TTC549 (cell line): ENCODE data around the gene NDUFB7.

Experiments
- FAIRE-seq: peaks from 2 replicates; lab custom pipeline; 2012; peaks lifted over from hg19 to GRCh38; lab: Jason Lieb, UNC

Gene NDUFB7

GRCh38 chr19:14520543-14520942 lies 51.3 kb downstream of the NDUFB7 start:
- no peak for FAIRE-seq

DNA sequence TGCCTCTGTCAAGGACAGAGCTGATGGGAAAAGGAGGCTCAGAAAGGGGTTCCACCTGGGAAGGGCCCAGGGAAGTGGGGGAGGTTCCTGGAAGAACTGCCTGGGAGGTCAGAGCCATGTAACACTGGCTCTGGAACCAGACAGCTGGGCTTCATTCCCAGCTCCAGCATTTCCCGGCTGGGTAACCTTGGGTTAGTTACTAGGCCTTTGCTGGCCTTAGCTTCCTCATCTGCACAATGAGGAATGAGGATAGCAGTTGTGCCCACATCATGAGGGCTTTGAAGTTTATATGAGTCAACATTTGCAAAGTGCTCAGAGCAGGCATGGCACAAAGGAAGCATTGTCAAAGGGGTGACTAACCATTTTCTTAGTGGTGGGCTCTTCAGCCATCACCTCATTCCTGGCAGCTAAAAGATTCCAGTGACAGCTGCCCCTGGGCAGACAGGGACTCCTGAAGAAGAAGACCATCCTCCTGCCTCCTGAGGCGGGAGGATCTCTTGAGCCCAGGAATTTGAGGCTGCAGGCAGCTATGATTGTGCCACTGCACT lies 51.9 kb downstream of the NDUFB7 start:
- no peak for FAIRE-seq

DNA sequence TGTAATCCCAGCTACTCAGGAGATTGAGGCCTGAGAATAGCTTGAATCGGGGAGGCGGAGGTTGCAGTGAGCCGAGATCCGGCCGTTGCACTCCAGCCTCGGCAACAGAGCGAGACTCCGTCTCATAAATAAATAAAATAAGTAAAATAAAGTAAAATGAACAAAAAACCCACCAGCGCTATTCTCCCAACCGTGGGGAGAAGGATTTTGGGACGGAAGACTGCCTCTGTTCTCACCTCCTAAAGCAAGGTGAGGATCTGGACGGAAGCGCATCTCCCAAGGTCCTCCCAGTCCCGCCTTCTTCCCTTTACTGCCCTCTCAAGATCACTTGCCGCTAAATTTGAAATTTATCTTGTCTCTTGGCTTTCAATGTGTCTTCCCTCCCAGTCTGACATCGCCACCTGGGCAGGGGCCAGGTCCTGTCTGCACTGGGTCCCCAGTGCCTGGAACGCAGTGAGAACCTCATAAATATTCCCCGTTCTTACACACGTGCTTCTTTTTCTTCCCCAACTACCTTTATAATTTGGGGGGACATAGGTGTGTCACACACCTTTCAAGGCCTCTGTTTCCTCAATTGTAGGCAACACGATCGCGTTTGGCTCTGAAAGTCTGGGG lies 52.5 kb downstream of the NDUFB7 start:
- FAIRE-seq, result no peak

GRCh38 chr19:14517840-14518505 lies 53.9 kb downstream of the NDUFB7 start, which contains the start of gene DNAJB1:
Gene DNAJB1 (minus strand): TSS chr19:14518397. CDS start chr19:14518349, 48 bp downstream.
- no peak for FAIRE-seq

GRCh38 chr19:14517446-14517839 lies 54.4 kb downstream of the NDUFB7 start:
- FAIRE-seq, result no peak

GRCh38 chr19:14516746-14517438 lies 55.0 kb downstream of the NDUFB7 start:
- no peak for FAIRE-seq
